Bronchial epithelial cell (primary cell): ENCODE results near the gene NLRP1. TPM values are rescaled to one million over a fixed set of nuclear protein-coding genes. Genes with fewer than 3 reads are reported as not detected.

Experiments used
- DNase-seq: peaks from one replicate; pipeline ENCODE4 v3.0.0-alpha.2; 2010; ENCODE audit warnings: low read depth
- FAIRE-seq: peaks from 2 replicates; lab custom pipeline; 2011; peaks lifted over from hg19 to GRCh38; lab: Jason Lieb, UNC
- H3K27me3 ChIP-seq: 2 replicates; pipeline ENCODE4 v1.5.1; 2011; ENCODE audit warnings: low read length; ENCODE audit not compliant: control insufficient read depth, insufficient read depth
- H3K36me3 ChIP-seq: 2 replicates; pipeline ENCODE4 v1.5.1; 2011; ENCODE audit warnings: low read length; ENCODE audit not compliant: control insufficient read depth, insufficient read depth
- H3K4me3 ChIP-seq: 2 replicates; pipeline ENCODE4 v1.5.1; 2011; ENCODE audit warnings: mild to moderate bottlenecking, low read depth, low read length, control low read depth
- total RNA-seq: library from RNA; depleted of rRNA; stranded (reverse); fragments of >200 nt; gene quantifications from 2 replicates; pipeline ENCODE4 v1.2.1, GENCODE V29; 2014
- TF ChIP-seq, protein P1 (sequence below): IDR thresholded peaks from 2 replicates; pipeline ENCODE4 v1.5.1; 2011; ENCODE audit warnings: mild to moderate bottlenecking, moderate library complexity, low read length, control low read depth, inconsistent platforms; ENCODE audit not compliant: insufficient read depth, severe bottlenecking

Gene NLRP1
- total RNA-seq, 1 donor from 2014 or later = 12.9 TPM

DNA sequence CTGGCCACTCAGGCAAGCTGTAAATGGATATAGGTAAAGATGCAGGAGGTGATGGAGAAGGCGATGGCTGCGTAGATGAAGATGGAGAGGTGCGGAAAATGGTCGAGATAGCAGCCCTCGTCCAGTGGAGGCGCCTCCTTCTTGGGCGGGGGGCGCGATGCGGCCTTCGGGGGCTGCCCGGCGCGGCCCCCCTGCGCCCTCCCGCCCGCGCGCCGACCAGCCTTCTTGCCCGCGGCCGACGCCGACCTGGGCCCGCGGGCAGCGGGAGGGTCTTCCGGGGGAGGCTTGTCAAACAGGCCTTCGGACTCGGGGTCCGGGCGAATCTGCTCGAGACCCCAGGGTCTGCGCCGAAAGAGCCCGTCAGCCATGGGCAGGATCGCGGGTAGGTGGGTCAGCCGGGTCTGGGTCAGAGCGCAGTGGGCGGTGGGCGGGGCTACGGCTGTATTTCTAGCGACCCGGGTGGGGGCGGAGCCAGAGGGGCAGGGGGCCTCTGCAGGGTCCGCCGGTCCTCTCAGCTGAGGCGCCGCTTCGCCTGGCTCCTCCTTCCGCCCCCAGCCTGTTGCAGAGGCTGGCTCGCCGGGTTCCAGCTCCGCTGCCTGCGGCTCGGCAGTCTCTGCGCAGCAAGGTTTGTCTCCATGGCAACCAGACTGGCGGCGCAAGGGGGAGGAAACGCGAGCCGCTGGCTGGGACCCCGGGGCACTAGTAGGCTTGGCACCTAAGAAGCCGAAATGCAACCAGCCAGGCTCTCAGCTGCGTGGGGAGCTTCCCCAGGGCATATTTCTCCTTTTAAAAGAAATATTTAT, 83.5 kb downstream of the NLRP1 start:
- FAIRE-seq (no peak), DNase-seq (peak; percentile 46)
- Histone ChIP-seq H3K36me3 (peaks cover 8% of the 10 kb centered on the region), H3K27me3 (no peaks in the 10 kb centered on the region), H3K4me3 (peak overlapping the region; percentile 27)
- TF ChIP-seq, protein P1, sequence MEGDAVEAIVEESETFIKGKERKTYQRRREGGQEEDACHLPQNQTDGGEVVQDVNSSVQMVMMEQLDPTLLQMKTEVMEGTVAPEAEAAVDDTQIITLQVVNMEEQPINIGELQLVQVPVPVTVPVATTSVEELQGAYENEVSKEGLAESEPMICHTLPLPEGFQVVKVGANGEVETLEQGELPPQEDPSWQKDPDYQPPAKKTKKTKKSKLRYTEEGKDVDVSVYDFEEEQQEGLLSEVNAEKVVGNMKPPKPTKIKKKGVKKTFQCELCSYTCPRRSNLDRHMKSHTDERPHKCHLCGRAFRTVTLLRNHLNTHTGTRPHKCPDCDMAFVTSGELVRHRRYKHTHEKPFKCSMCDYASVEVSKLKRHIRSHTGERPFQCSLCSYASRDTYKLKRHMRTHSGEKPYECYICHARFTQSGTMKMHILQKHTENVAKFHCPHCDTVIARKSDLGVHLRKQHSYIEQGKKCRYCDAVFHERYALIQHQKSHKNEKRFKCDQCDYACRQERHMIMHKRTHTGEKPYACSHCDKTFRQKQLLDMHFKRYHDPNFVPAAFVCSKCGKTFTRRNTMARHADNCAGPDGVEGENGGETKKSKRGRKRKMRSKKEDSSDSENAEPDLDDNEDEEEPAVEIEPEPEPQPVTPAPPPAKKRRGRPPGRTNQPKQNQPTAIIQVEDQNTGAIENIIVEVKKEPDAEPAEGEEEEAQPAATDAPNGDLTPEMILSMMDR = no peak

DNA sequence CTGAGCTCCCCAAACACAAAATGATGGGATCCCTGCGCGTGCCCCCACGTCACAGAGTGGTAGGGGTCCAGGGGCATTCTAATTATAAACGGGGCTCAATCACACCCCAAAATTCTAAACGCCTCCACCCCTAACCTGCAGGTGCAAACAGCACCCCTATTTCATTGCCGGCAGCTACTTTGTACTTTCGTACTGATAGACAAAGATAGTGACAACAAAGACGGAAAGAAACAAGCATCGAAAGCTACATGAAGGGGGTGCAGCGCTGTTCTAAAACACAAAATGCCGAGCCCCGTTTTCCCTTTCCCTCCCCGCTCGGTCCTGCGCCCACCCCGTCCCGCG, 84.1 kb downstream of the NLRP1 start:
- FAIRE-seq = no peak
- H3K27me3 ChIP-seq = no peaks in the 10 kb centered on the region
- TF ChIP-seq, protein P1 = no peak
- H3K4me3 ChIP-seq = no peak overlapping the region
- no peak for DNase-seq
- peaks cover 4% of the 10 kb centered on the region for H3K36me3 ChIP-seq

DNA sequence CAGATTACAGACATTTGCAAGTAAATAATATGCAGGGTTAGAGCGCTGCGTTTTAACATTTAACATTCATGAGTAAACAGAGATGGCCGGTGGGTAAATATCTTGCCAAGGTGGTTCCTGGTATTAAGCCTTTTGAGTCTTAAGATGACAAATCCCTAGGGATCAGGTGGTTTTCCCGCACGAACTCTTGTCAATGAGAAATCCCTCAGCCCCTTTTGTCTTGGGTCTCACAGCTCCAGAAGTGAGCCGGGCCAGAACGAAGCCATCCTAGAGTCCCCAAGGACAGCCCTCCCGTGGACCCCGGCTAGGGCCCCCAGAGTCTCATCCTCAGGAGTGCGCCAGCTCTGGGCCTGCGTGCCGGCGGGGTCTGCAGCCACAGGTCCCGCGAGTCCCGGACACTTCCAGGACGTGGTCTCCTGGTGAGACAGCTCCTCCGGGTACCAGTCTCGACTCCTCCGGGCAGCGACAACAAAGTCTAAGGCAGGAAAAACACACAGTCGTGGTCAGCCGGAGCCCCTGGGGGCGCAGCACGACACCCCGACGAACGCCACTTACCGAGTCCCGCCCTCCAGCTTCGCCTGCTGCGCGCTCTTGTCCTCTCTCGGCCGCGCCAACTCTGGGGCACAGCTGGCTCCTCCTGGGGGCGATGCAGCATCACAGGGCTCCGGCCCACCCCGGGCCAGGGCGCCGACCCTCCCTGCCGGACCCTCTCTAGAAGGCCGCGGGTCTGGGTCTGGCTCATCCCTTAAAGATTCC, 84.7 kb downstream of the NLRP1 start:
- no peak for DNase-seq
- no peak overlapping the region for H3K4me3 ChIP-seq
- H3K27me3 ChIP-seq = no peaks in the 10 kb centered on the region
- H3K36me3 ChIP-seq = peaks cover 2% of the 10 kb centered on the region
- no peak for FAIRE-seq
- TF ChIP-seq, protein P1 = no peak

DNA sequence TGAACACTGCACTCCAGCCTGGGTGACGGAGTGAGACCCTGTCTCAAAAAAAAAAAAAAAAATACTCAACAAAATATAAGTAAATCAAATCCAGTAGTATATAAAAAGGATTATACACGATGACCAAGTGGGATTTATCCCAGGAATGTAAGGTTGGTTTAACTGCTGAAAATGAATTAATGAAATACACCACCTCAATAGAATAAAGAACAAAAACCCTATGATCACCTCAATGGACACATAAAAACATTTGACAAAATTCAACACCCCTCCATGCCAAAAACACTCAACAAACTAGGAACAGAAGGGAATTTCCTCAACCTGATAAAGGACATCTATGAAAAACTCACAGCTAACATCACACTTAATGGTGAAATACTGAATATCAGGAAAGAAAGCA, 91.3 kb downstream of the NLRP1 start:
- H3K36me3 ChIP-seq = peaks cover 2% of the 10 kb centered on the region
- DNase-seq = no peak
- no peak overlapping the region for H3K4me3 ChIP-seq
- TF ChIP-seq, protein P1 = no peak
- no peak for FAIRE-seq
- no peaks in the 10 kb centered on the region for H3K27me3 ChIP-seq

DNA sequence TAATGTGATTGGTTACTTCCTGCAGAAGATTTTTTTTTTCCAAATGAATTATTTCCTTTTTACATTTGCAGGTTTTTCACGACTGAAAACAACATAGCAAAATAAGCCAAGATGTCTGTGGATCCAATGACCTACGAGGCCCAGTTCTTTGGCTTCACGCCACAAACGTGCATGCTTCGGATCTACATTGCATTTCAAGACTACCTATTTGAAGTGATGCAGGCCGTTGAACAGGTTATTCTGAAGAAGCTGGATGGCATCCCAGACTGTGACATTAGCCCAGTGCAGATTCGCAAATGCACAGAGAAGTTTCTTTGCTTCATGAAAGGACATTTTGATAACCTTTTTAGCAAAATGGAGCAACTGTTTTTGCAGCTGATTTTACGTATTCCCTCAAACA, 95.6 kb downstream of the NLRP1 start:
- FAIRE-seq (no peak), DNase-seq (no peak)
- H3K4me3 ChIP-seq = no peak overlapping the region
- H3K36me3 ChIP-seq = peaks cover 2% of the 10 kb centered on the region
- no peaks in the 10 kb centered on the region for H3K27me3 ChIP-seq
- TF ChIP-seq, protein P1 = no peak
